Measurements from ENCODE around the gene TNS1.

TNS1 gene

GRCh38 chr2:217980591-217980990 is 22.2 kb downstream of the TNS1 start:
- DNase-seq (ENCODE audit: low read depth), result no peak
- no peak overlapping the region for H3K4me3 ChIP-seq (ENCODE audit: low read length)
- TF ChIP-seq CTCF (IDR thresholded peaks at IDR 0.05; ENCODE audit: insufficient read depth, low read depth, low read length, missing control alignments), result no peak

- H3K4me3 ChIP-seq (ENCODE audit: low read length), result no peak overlapping the region
- DNase-seq (ENCODE audit: low read depth), result no peak
- TF ChIP-seq CTCF (IDR thresholded peaks at IDR 0.05; ENCODE audit: insufficient read depth, low read depth, low read length, missing control alignments), result no peak
Observed at GRCh38 chr2:217980036-217980435, 22.8 kb downstream of the TNS1 start.

- H3K4me3 ChIP-seq (ENCODE audit: low read length), result no peak overlapping the region
- DNase-seq (ENCODE audit: low read depth), result no peak
- TF ChIP-seq CTCF (IDR thresholded peaks at IDR 0.05; ENCODE audit: insufficient read depth, low read depth, low read length, missing control alignments), result no peak
Observed at GRCh38 chr2:217979151-217979811, 23.5 kb downstream of the TNS1 start.

GRCh38 chr2:217978536-217979150 is 24.2 kb downstream of the TNS1 start:
- no peak overlapping the region for H3K4me3 ChIP-seq (ENCODE audit: low read length)
- no peak for DNase-seq (ENCODE audit: low read depth)
- no peak for TF ChIP-seq CTCF (IDR thresholded peaks at IDR 0.05; ENCODE audit: insufficient read depth, low read depth, low read length, missing control alignments)

GRCh38 chr2:217977840-217978535 is 24.8 kb downstream of the TNS1 start:
- no peak for TF ChIP-seq CTCF (IDR thresholded peaks at IDR 0.05; ENCODE audit: insufficient read depth, low read depth, low read length, missing control alignments)
- no peak overlapping the region for H3K4me3 ChIP-seq (ENCODE audit: low read length)
- no peak for DNase-seq (ENCODE audit: low read depth)

GRCh38 chr2:217976301-217976700 is 26.5 kb downstream of the TNS1 start:
- H3K4me3 ChIP-seq (ENCODE audit: low read length), result no peak overlapping the region
- no peak for TF ChIP-seq CTCF (IDR thresholded peaks at IDR 0.05; ENCODE audit: insufficient read depth, low read depth, low read length, missing control alignments)
- DNase-seq (ENCODE audit: low read depth), result no peak

All from epithelial cell of esophagus (primary cell).